ENCODE data around the gene KCNIP1. TPM values are rescaled to one million over a fixed set of nuclear protein-coding genes. Genes with fewer than 3 reads are reported as not detected.

The KCNIP1 gene
- total and polyA plus RNA-seq, 2 of the 8 experiments (the other 6 are each of a cell fraction or from before 2014, with no cell fraction given) = 0.52 to 0.83 TPM

DNA sequence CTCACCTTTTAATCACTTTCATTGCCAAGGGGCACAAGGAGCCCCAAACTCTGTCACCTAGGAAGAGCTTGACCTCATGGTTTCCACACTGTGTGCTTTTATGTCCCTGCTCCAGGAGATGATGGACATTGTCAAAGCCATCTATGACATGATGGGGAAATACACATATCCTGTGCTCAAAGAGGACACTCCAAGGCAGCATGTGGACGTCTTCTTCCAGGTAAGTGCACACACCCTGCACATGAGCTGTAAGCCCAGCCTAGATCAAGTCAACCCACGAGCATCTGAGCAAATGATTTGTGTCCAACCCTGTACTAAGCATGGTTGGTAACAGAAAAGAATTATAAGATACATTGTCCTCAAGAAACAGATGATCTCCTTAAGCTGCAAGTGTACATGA, 228.9 kb downstream of the KCNIP1 start (continued):
- TF ChIP-seq CTCF (IDR thresholded peaks at IDR 0.05; ENCODE audit: control extremely low read depth in 1 of 3, insufficient read depth in 1 of 3, low read depth in 1 of 3, low read length in 3 of 3) (no peak), MAFK (IDR thresholded peaks at IDR 0.05; ENCODE audit: low read depth, low read length) (no peak), CHD7 (IDR thresholded peaks at IDR 0.05; ENCODE audit: insufficient replicate concordance, low read length) (no peak), TEAD4 (IDR thresholded peaks at IDR 0.05; ENCODE audit: low read depth, low read length) (no peak)

Measured in H1 (cell line).